Dedifferentiated amniotic fluid mesenchymal stem cell (primary cell): ENCODE measurements around the gene TTC21B.

ENCODE experiments used
- DNase-seq: peaks from one replicate; pipeline ENCODE4 v3.0.0-alpha.2; 2016; ENCODE audit errors: extremely low spot score

Gene TTC21B

GRCh38 chr2:165837122-165837521, 116.5 kb downstream of the TTC21B start:
- DNase-seq: no peak

- DNase-seq: no peak
These were observed 118.2 kb downstream of the TTC21B start for GRCh38 chr2:165835363-165835762.

GRCh38 chr2:165833156-165833555, 120.4 kb downstream of the TTC21B start:
- DNase-seq: peak; percentile 32

GRCh38 chr2:165827921-165828276, 125.7 kb downstream of the TTC21B start:
- no peak for DNase-seq

GRCh38 chr2:165827016-165827920, 126.3 kb downstream of the TTC21B start:
- no peak for DNase-seq

GRCh38 chr2:165825041-165825440, 128.5 kb downstream of the TTC21B start:
- DNase-seq: no peak
